ENCODE measurements around the gene LRRC23. TPM values are rescaled to one million over a fixed set of nuclear protein-coding genes. Genes with fewer than 3 reads are reported as not detected.

The LRRC23 gene
- total and polyA plus RNA-seq, 8 donors = 5.3 to 20.4 (median 9.0) TPM; not detected in 1

DNA sequence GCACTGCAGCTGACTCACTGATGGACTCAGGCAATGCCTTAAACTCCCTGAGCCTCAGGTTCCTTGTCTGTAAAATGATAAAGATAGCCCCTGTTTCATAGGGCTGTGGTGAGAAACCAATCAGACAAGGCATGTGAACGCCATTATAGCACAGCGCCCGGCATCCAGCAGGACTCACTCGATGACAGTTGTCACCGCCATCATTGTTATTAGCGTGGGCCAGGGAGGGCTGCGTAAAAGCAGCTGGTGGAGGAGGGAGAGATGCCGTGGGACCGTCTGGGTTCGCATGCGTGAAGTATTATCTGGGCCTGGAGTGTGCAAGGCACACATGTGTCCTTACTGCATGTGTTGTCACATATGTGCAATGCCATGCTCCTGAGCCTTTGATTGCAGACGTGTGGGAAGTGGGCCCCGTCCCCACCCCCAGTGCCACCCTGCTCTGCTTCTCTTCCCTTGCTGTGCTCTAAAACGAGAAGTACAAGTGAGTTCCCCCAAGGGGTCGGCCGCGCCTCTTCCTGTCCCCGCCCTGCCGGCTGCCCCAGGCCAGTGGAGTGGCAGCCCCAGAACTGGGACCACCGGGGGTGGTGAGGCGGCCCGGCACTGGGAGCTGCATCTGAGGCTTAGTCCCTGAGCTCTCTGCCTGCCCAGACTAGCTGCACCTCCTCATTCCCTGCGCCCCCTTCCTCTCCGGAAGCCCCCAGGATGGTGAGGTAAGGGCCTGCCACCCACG, 46.4 kb downstream of the LRRC23 start, which contains the start of gene PTPN6:
Gene PTPN6, plus strand, starts transcription at position 546 of the 730 bp plus-strand sequence. Its CDS starts 157 bp downstream, at position 703.
- TF ChIP-seq POLR2A (IDR thresholded peaks at IDR 0.05) (no peak), POLR2AphosphoS5 (IDR thresholded peaks at IDR 0.05) (peak in 2 of 3 donors; percentile 24 to 61), CTCF (IDR thresholded peaks at IDR 0.05) (no peak), EP300 (IDR thresholded peaks at IDR 0.05) (no peak)
- H3K4me1 ChIP-seq = peaks cover 2 to 72% (median 23%) of the 10 kb centered on the region in 4 donors
- WGBS, 5 donors = 58 to 77% (median 72%) methylated on average over 20 to 25 of the region's 25 CpGs
- H3K9me3 ChIP-seq = no peaks in the 10 kb centered on the region
- H3K27me3 ChIP-seq = no peaks in the 10 kb centered on the region
- H3K4me3 ChIP-seq = peak within 1 kb of the TSS; percentile 32 to 50 (median 46)
- peaks cover 3 to 13% (median 12%) of the 10 kb centered on the region in 4 donors for H3K36me3 ChIP-seq
- peak; percentile 54 to 58 for DNase-seq
- intact Hi-C loops (cut with DNase I; ENCODE audit: low total_unique reads) = no loop called here
- peak within 1 kb of the TSS; percentile 43 to 96 (median 71) for H3K27ac ChIP-seq

DNA sequence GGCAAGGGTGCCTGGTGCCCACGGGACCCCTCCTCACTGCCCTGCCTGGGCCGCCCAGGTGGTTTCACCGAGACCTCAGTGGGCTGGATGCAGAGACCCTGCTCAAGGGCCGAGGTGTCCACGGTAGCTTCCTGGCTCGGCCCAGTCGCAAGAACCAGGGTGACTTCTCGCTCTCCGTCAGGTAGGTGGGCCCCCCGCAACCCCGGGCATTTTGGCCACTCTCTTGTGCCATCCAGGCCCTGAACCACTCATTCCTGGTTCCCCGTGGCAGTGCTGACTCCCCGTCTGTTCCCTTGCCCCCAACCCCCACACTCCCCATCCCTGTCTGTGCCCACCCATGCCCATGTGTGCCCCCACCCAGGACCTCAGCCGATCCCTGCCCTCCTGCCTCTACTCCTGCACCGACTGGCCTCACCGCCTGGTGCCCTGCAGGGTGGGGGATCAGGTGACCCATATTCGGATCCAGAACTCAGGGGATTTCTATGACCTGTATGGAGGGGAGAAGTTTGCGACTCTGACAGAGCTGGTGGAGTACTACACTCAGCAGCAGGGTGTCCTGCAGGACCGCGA, 47.0 kb downstream of the LRRC23 start:
- no peak for TF ChIP-seq CTCF (IDR thresholded peaks at IDR 0.05)
- TF ChIP-seq EP300 (IDR thresholded peaks at IDR 0.05) = no peak
- TF ChIP-seq POLR2AphosphoS5 (IDR thresholded peaks at IDR 0.05) = no peak
- Histone ChIP-seq H3K4me3 (peak overlapping the region; percentile 32 to 50 (median 46)), H3K4me1 (peaks cover 0 to 72% (median 19%) of the 10 kb centered on the region in 4 donors), H3K27me3 (no peaks in the 10 kb centered on the region), H3K9me3 (no peaks in the 10 kb centered on the region), H3K27ac (peak overlapping the region; percentile 43 to 96 (median 71)), H3K36me3 (peaks cover 3 to 19% (median 16%) of the 10 kb centered on the region in 4 donors)
- WGBS, 5 donors = 74 to 81% (median 76%) methylated on average over 13 to 20 of the region's 20 CpGs
- DNase-seq = no peak
- intact Hi-C loops (cut with DNase I; ENCODE audit: low total_unique reads) = no loop called here

GRCh38 chr12:6952121-6952862, 47.7 kb downstream of the LRRC23 start:
- peaks cover 3 to 24% (median 20%) of the 10 kb centered on the region in 4 donors for H3K36me3 ChIP-seq
- peak overlapping the region; percentile 24 to 96 (median 71) for H3K27ac ChIP-seq
- intact Hi-C loops (cut with DNase I; ENCODE audit: low total_unique reads) = no loop called here
- H3K4me3 ChIP-seq = peak overlapping the region; percentile 32 to 50 (median 46)
- TF ChIP-seq POLR2A (IDR thresholded peaks at IDR 0.05) = no peak
- TF ChIP-seq CTCF (IDR thresholded peaks at IDR 0.05) = no peak
- TF ChIP-seq POLR2AphosphoS5 (IDR thresholded peaks at IDR 0.05) = no peak
- no peak for TF ChIP-seq EP300 (IDR thresholded peaks at IDR 0.05)
- H3K27me3 ChIP-seq = no peaks in the 10 kb centered on the region
- 67 to 74% (median 69%) methylated on average over 4 to 22 of the region's 22 CpGs for WGBS, 5 donors
- peaks cover 0 to 72% (median 12%) of the 10 kb centered on the region in 4 donors for H3K4me1 ChIP-seq
- DNase-seq = no peak
- H3K9me3 ChIP-seq = no peaks in the 10 kb centered on the region

DNA sequence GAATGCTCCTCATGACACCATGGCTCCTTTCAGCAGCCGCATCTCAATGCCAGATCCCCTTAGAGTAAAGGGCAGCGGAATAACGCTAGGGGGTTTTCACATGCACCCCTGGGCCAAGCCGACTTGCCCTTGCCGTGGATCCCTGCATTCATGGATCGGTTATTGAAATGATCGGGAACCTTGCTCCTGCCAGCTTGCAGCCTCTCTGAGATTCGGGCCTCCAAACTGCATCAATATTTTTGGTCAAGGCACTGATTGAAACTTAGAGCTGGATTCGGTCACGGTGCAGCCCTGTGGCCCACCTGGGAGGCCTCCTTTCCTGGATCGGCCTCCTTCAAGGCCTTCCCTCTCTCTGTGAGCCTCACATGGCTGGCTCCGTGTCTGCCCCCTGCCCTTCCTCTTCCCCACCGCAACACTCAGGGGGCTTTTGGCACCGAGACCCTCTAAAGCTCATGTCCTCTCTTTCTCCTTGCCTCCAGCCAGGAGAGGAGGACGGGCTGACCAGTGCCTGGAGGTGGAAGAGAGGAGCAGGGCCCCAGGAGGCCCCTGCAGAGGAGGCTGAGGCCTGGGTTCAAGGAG, 48.3 kb downstream of the LRRC23 start:
- no peak for DNase-seq
- peak overlapping the region; percentile 24 to 96 (median 71) for H3K27ac ChIP-seq

More for the DNA sequence above, 48.3 kb downstream of the LRRC23 start:
- peaks cover 0 to 76% (median 19%) of the 10 kb centered on the region in 4 donors for H3K4me1 ChIP-seq
- TF ChIP-seq POLR2AphosphoS5 (IDR thresholded peaks at IDR 0.05) = no peak
- TF ChIP-seq POLR2A (IDR thresholded peaks at IDR 0.05) = no peak
- no peaks in the 10 kb centered on the region for H3K27me3 ChIP-seq
- intact Hi-C loops (cut with DNase I; ENCODE audit: low total_unique reads) = no loop called here
- peaks cover 3 to 31% (median 24%) of the 10 kb centered on the region in 4 donors for H3K36me3 ChIP-seq
- peak overlapping the region; percentile 32 to 50 (median 46) for H3K4me3 ChIP-seq
- no peaks in the 10 kb centered on the region for H3K9me3 ChIP-seq
- 74 to 83% (median 75%) methylated on average over 15 of the region's 15 CpGs for WGBS, 5 donors
